Natural killer cell (primary cell): ENCODE results near the gene TECTB. TPM values are rescaled to one million over a fixed set of nuclear protein-coding genes. Genes with fewer than 3 reads are reported as not detected.

ENCODE experiments used
- ATAC-seq, 3 donors: fragments of 150-1000 bp in 2 of 3; fragments of 200-7000 bp in 1 of 3; cut with Tn5 transposase; 1 replicate in 1 of 3; 2 replicates in 2 of 3; pipeline ENCODE4 v1.10.0; 2021; ENCODE audit warnings: mild to moderate bottlenecking in 2 of 3, moderate library complexity in 2 of 3
- DNase-seq, 2 donors: peaks; one replicate each; pipeline versions ENCODE4 v3.0.0 to v3.0.0-alpha.2; 2013 to 2021; ENCODE audit warnings: mixed read lengths in 1 of 2
- H3K27ac ChIP-seq: one replicate; pipeline ENCODE4 v1.5.1; 2013; ENCODE audit warnings: mild to moderate bottlenecking, low read length
- H3K27me3 ChIP-seq: one replicate; pipeline ENCODE4 v1.6.1; 2013; ENCODE audit warnings: low read length; ENCODE audit not compliant: control insufficient read depth, insufficient read depth
- H3K36me3 ChIP-seq: one replicate; pipeline ENCODE4 v1.6.1; 2013; ENCODE audit warnings: low read length; ENCODE audit not compliant: control insufficient read depth, insufficient read depth
- H3K4me1 ChIP-seq: one replicate; pipeline ENCODE4 v1.6.1; 2013; ENCODE audit warnings: low read length; ENCODE audit not compliant: control insufficient read depth, insufficient read depth
- H3K4me3 ChIP-seq: one replicate; pipeline ENCODE4 v1.5.1; 2013; ENCODE audit warnings: low read length
- H3K9me3 ChIP-seq: one replicate; pipeline ENCODE4 v1.6.1; 2013; ENCODE audit warnings: low read length; ENCODE audit not compliant: control insufficient read depth, insufficient read depth
- H3K27ac Mint-ChIP-seq, 2 donors: one replicate each; pipeline ENCODE4 v1.8.0; 2022; ENCODE audit warnings: mild to moderate bottlenecking in 2 of 2, mixed read lengths in 2 of 2, moderate library complexity in 1 of 2
- H3K27me3 Mint-ChIP-seq, 2 donors: one replicate each; pipeline ENCODE4 v1.8.0; 2022; ENCODE audit warnings: low read depth in 2 of 2, mixed read lengths in 2 of 2
- H3K36me3 Mint-ChIP-seq: one replicate; pipeline ENCODE4 v1.8.0; 2022; ENCODE audit warnings: mixed read lengths
- H3K4me1 Mint-ChIP-seq, 2 donors: one replicate each; pipeline ENCODE4 v1.8.0; 2022; ENCODE audit warnings: mixed read lengths in 2 of 2
- H3K4me3 Mint-ChIP-seq: one replicate; pipeline ENCODE4 v1.8.0; 2022; ENCODE audit warnings: mild to moderate bottlenecking, moderate library complexity, mixed read lengths
- H3K9me3 Mint-ChIP-seq, 2 donors: one replicate each; pipeline ENCODE4 v1.8.0; 2022; ENCODE audit warnings: mixed read lengths in 2 of 2
- WGBS: methylation state at CpG from one replicate; pipeline ENCODE4 v1.1.7; 2013; ENCODE audit warnings: missing lambda C conversion rate; ENCODE audit not compliant: insufficient coverage; 5-methylcytosine and 5-hydroxymethylcytosine counted together
- intact Hi-C: fragments of 100-400 bp; cut with micrococcal nuclease; formaldehyde crosslinking; loops from one replicate; pipeline ENCODE4 v1.14.2; 2022
- total RNA-seq, 4 donors: library from RNA; stranded (reverse); fragments of 120-200 nt in 1 of 4; gene quantifications; one replicate each; pipeline versions ENCODE4 v1.2.3 to v1.2.4, GENCODE V29; 2013 to 2022
- TF ChIP-seq, protein P1 (sequence below): fragments of 200-600 bp; IDR thresholded peaks from one replicate; pipeline ENCODE4 v1.8.0; 2022; ENCODE audit warnings: antibody characterized with exemption

The TECTB gene
- total RNA-seq, 3 donors from 2014 or later (not counting 1 experiment from before 2014, with no cell fraction given), result not detected

DNA sequence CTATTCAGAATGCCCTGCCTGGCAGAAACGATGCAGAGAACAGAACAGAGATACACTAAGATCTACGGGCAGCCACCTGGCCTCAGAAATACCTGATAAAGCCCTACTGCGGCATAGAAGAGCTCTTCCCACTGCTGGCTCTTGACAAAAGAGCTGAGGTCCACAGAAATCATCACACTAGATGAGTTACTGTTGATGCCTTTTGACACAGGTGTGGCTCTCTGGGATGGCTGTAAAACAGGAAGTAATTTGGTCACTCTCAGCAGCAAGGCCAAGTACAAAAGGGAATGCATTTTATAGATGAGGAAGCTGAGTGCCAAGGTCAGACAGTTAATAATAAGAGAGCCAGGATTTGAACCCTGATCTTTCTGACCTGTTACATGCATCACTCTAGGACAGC lies 55.8 kb downstream of the TECTB start:
- no peaks in the 10 kb centered on the region for H3K27me3 ChIP-seq
- H3K4me1 Mint-ChIP-seq, result no peaks in the 10 kb centered on the region
- H3K9me3 Mint-ChIP-seq, result no peaks in the 10 kb centered on the region
- no peak overlapping the region for H3K27ac Mint-ChIP-seq
- H3K27me3 Mint-ChIP-seq, result peaks cover 13 to 20% of the 10 kb centered on the region in 2 donors
- no peaks in the 10 kb centered on the region for H3K4me1 ChIP-seq
- H3K9me3 ChIP-seq, result no peaks in the 10 kb centered on the region
- no peak overlapping the region for H3K4me3 ChIP-seq
- ATAC-seq (no peak), DNase-seq (no peak)
- TF ChIP-seq, protein P1, sequence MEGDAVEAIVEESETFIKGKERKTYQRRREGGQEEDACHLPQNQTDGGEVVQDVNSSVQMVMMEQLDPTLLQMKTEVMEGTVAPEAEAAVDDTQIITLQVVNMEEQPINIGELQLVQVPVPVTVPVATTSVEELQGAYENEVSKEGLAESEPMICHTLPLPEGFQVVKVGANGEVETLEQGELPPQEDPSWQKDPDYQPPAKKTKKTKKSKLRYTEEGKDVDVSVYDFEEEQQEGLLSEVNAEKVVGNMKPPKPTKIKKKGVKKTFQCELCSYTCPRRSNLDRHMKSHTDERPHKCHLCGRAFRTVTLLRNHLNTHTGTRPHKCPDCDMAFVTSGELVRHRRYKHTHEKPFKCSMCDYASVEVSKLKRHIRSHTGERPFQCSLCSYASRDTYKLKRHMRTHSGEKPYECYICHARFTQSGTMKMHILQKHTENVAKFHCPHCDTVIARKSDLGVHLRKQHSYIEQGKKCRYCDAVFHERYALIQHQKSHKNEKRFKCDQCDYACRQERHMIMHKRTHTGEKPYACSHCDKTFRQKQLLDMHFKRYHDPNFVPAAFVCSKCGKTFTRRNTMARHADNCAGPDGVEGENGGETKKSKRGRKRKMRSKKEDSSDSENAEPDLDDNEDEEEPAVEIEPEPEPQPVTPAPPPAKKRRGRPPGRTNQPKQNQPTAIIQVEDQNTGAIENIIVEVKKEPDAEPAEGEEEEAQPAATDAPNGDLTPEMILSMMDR, result no peak
- no peaks in the 10 kb centered on the region for H3K36me3 ChIP-seq
- 90% methylated on average over 3 of the region's 3 CpGs for WGBS
- no peak overlapping the region for H3K4me3 Mint-ChIP-seq
- H3K27ac ChIP-seq, result no peak overlapping the region
- intact Hi-C loops, result no loop called here
- H3K36me3 Mint-ChIP-seq, result no peaks in the 10 kb centered on the region

DNA sequence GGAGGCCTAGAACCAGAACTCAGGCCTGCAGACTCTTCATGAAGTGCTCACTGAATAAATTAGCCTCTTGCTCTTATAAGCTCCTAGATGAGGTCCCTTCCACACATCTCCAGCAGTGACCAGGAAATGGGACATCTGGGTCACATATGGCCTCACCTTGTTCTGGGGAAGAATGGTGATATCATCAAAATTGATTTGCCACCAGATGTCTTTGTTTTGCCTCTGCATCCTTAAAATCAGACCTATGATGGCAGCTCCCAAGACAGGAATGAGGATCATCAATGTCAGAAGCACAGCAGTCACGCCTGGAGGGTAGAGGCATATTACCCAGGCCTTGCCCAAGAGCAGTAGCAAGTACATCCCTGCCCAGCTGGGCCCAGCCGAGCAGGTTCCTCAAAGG lies 57.4 kb downstream of the TECTB start:
- intact Hi-C loops, result no loop called here
- WGBS, result 89% methylated on average over 2 of the region's 2 CpGs

DNA sequence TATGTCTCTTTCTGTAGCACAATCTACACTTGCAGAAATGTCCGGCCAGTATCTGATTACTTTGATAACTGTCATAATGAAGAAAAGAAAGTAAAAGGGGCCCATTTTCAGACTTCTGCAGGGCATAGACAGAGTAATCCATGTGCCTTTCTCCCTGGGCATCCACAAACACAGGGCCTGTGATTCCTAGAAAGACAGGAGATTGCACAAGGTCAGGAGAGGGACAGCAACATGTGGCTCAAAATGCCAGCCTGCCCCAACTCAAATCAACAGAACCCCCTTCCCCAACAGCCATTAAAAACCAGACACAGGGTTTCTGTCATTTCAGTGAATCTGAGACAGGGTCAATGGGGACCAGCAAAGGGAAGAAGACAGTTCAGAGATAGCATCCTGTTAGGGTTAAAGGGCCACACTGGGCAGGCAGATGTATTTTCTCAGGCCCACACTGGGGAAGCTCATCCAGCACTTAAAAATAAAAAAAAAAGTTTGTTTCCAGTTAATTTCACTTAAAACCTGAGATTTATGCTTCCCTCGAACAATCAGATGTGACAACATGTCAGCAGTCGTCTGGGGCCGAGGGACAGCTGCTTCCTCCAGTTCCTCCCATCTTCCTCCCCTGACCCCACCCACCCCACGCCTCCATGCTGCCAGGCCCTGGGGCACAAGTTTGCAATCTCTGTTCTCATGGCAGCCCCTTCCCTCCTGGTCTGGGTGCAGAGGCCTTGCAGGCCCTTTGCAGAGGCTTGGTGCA lies 60.0 kb downstream of the TECTB start:
- Histone ChIP-seq H3K9me3 (no peaks in the 10 kb centered on the region), H3K36me3 (no peaks in the 10 kb centered on the region), H3K27ac (no peak overlapping the region), H3K4me1 (peaks cover 6% of the 10 kb centered on the region), H3K27me3 (no peaks in the 10 kb centered on the region), H3K4me3 (no peak overlapping the region)
- TF ChIP-seq, protein P1, result no peak
- DNase-seq (no peak), ATAC-seq (no peak)
- Mint-ChIP-seq H3K27me3 (peaks cover 0 to 5% of the 10 kb centered on the region in 2 donors), H3K9me3 (no peaks in the 10 kb centered on the region), H3K4me1 (peaks cover 6% of the 10 kb centered on the region in 2 donors), H3K36me3 (no peaks in the 10 kb centered on the region), H3K27ac (no peak overlapping the region), H3K4me3 (no peak overlapping the region)
- intact Hi-C loops, result no loop called here
- WGBS, result 48% methylated on average over 5 of the region's 5 CpGs

More for the DNA sequence above, 57.4 kb downstream of the TECTB start:
- DNase-seq, result no peak
- Mint-ChIP-seq H3K36me3 (no peaks in the 10 kb centered on the region), H3K4me1 (peaks cover 6% of the 10 kb centered on the region in 2 donors), H3K9me3 (no peaks in the 10 kb centered on the region), H3K4me3 (no peak overlapping the region), H3K27me3 (peaks cover 7 to 13% of the 10 kb centered on the region in 2 donors), H3K27ac (no peak overlapping the region)
- TF ChIP-seq, protein P1, result no peak
- no peak for ATAC-seq
- Histone ChIP-seq H3K4me1 (peaks cover 3% of the 10 kb centered on the region), H3K9me3 (no peaks in the 10 kb centered on the region), H3K36me3 (no peaks in the 10 kb centered on the region), H3K27ac (no peak overlapping the region), H3K4me3 (no peak overlapping the region), H3K27me3 (no peaks in the 10 kb centered on the region)

DNA sequence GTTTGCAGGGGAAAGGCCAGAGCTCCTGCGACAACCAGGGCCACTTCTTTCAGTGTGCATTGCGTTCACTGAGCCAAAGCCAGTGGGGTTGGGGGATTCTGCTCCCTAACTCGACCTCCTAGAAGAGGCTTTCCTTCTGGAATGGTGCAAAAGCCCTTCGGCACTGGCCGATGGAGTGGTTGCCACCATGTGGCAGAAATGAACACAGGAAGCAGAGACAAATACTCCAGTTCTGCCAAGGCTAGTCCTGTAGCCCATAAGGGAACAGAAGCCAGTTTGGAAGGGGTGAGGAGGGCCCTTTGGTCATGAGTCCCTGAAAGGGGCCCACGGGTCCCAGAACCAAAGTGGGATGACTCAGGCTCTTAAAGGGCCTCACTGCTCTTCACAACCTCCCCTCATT lies 61.1 kb downstream of the TECTB start:
- H3K9me3 ChIP-seq, result no peaks in the 10 kb centered on the region
- DNase-seq (no peak), ATAC-seq (no peak)
- peaks cover 6% of the 10 kb centered on the region in 2 donors for H3K4me1 Mint-ChIP-seq
- no peak overlapping the region for H3K27ac ChIP-seq
- no peaks in the 10 kb centered on the region for H3K9me3 Mint-ChIP-seq
- no peak overlapping the region for H3K4me3 Mint-ChIP-seq
- WGBS, result 90% methylated on average over 6 of the region's 6 CpGs
- no peak overlapping the region for H3K27ac Mint-ChIP-seq
- H3K4me3 ChIP-seq, result no peak overlapping the region
- H3K36me3 Mint-ChIP-seq, result no peaks in the 10 kb centered on the region
- TF ChIP-seq, protein P1, result no peak
- H3K36me3 ChIP-seq, result no peaks in the 10 kb centered on the region
- H3K27me3 ChIP-seq, result no peaks in the 10 kb centered on the region
- intact Hi-C loops, result no loop called here
- peaks cover 0 to 5% of the 10 kb centered on the region in 2 donors for H3K27me3 Mint-ChIP-seq
- H3K4me1 ChIP-seq, result peaks cover 6% of the 10 kb centered on the region
